PFSK-1 (cell line): ENCODE measurements around the gene MICU1.

ENCODE experiments used
- FOXP2 ChIP-seq: optimal IDR thresholded peaks from 2 replicates; pipeline ENCODE3; 2011; ENCODE audit warnings: borderline replicate concordance, control low read depth, inconsistent platforms; ENCODE audit not compliant: insufficient read depth; ENCODE audit errors: extremely low read length, extremely low read depth
- POLR2AphosphoS5 ChIP-seq: IDR thresholded peaks from 2 replicates; pipeline ENCODE4 v1.6.1; 2012; ENCODE audit warnings: low read depth, mild to moderate bottlenecking, control low read depth, low read length, moderate library complexity
- REST ChIP-seq, 2 experiments: IDR thresholded peaks; 2 replicates each; pipeline versions ENCODE4 v1.6.1 to v1.8.0; 2011 to 2012; ENCODE audit warnings: low read depth in 2 of 2, low read length in 2 of 2, control low read depth in 1 of 2, inconsistent platforms in 1 of 2, mild to moderate bottlenecking in 1 of 2, moderate library complexity in 1 of 2; ENCODE audit not compliant: insufficient read depth in 1 of 2
- SIN3A ChIP-seq: IDR thresholded peaks from 2 replicates; pipeline ENCODE4 v1.6.1; 2012; ENCODE audit warnings: mild to moderate bottlenecking, low read length, moderate library complexity, borderline replicate concordance; ENCODE audit not compliant: insufficient read depth
- TAF1 ChIP-seq: IDR thresholded peaks from 2 replicates; pipeline ENCODE4 v1.6.1; 2012; ENCODE audit warnings: low read length, control low read depth, borderline replicate concordance; ENCODE audit not compliant: insufficient read depth

MICU1 gene

GRCh38 chr10:72649291-72649690 is 23.4 kb upstream of the MICU1 start:
- no peak for TF ChIP-seq SIN3A
- TF ChIP-seq TAF1 = no peak
- TF ChIP-seq REST (IDR thresholded peaks at IDR 0.05; ENCODE audit: insufficient read depth in 1 of 2, low read depth in 2 of 2, low read length in 2 of 2) = no peak
- no peak for TF ChIP-seq POLR2AphosphoS5
- TF ChIP-seq FOXP2 = no peak

- TF ChIP-seq POLR2AphosphoS5 (no peak), SIN3A (no peak), REST (IDR thresholded peaks at IDR 0.05; ENCODE audit: insufficient read depth in 1 of 2, low read depth in 2 of 2, low read length in 2 of 2) (no peak), FOXP2 (no peak), TAF1 (no peak)
These were observed 22.4 kb upstream of the MICU1 start for GRCh38 chr10:72648301-72648700.

- no peak for TF ChIP-seq POLR2AphosphoS5
- TF ChIP-seq REST (IDR thresholded peaks at IDR 0.05; ENCODE audit: insufficient read depth in 1 of 2, low read depth in 2 of 2, low read length in 2 of 2) = no peak
These were observed 19.5 kb upstream of the MICU1 start for GRCh38 chr10:72645263-72645858.

GRCh38 chr10:72642318-72642717 is 16.4 kb upstream of the MICU1 start:
- TF ChIP-seq SIN3A (no peak), REST (IDR thresholded peaks at IDR 0.05; ENCODE audit: insufficient read depth in 1 of 2, low read depth in 2 of 2, low read length in 2 of 2) (no peak), TAF1 (no peak), POLR2AphosphoS5 (no peak), FOXP2 (no peak)

GRCh38 chr10:72639441-72639873 is 13.6 kb upstream of the MICU1 start:
- no peak for TF ChIP-seq TAF1
- TF ChIP-seq FOXP2 = no peak
- no peak for TF ChIP-seq POLR2AphosphoS5
- no peak for TF ChIP-seq REST (IDR thresholded peaks at IDR 0.05; ENCODE audit: insufficient read depth in 1 of 2, low read depth in 2 of 2, low read length in 2 of 2)
- no peak for TF ChIP-seq SIN3A
